GM21390 (cell line): ENCODE measurements around the gene BPTF.
"Not testable (repeated sequence)": the region's sequence is repeated elsewhere in the genome, so short reads cannot be mapped to it uniquely, and the experiment has no call there.

ENCODE experiments used
- ATAC-seq: cut with Tn5 transposase; IDR thresholded peaks from one replicate; pipeline ENCODE4 v1.9.1; 2021; ENCODE audit not compliant: unreplicated experiment

BPTF gene

DNA sequence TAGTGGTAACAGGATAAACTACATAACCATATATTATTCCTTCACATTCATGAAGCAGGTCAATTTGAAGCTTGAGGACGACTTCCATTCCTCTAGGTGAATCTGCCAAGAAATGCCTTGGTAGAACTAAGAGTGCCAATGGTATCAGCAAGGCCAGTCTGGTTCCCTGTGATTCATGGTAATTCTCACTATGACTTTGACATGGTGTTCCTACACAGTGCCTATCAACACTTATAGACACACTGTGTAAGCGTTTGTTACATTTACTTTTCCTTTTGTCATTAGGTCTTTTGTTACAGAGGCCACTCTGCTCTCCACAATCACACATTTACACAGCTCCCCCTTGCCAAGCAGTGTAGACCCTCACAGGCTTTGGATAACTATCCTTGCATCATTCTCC, 136.9 kb downstream of the BPTF start:
- not testable (repeated sequence) for ATAC-seq

- ATAC-seq = peak; percentile 64
These were observed 137.9 kb downstream of the BPTF start for GRCh38 chr17:67963145-67963572.

DNA sequence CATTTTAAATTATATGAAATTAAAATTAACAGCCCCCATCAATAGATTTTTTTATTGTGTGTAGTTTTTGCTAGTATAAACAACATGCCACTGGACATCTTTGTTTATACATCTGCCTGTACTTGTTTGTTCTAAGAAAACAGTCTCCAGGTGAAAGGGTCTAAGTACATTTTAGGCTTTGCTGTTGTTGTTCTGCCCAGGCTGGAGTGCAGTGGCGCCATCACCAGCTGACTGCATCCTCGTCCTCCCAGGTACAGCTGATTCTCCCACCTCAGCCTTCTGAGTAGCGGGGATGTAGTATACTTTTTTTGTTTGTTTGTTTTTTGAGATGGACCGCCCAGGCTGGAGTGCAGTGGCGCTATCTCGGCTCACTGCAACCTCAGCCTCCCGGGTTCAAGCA, 145.5 kb downstream of the BPTF start:
- ATAC-seq = no peak

DNA sequence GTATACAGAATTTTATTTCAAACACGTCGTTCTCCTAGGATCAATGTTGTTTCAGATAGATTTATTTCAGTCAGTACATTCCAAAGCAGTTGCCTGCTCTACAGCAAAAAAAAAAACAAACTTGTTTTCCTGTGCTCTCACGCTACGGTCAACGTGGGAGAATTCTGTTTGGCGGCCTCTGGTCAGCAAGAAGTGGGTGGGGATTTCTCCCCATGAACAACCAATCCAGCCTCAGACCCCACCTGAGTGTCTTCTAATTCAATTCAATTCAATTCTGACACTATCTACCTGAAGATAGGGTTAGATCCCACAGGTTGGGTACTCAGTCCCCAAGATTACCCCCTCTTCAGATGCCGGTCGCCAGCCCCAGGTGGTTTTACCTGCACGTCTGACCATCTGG, 148.9 kb downstream of the BPTF start:
- ATAC-seq = no peak

DNA sequence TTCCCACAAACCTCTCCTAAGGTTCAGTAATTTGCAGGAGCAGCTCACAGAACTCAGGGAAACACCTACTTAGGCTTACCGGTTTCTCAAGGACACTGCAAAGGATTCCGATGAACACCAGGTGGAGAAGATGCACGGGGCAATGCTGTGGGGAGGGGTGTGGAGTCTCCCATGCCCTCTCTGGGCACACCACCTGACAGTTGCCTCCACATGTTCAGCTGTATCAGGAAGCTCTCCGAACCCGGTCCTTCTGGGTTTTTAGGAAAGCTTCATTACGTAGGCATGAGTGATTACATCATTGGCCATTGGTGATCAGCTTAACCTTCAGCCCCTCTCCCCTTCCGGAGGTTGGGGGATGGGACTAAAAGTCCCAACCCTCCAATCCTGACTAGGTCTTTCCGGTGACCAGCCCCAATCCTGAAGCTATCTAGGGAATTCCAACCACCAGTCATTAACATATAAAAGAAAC, 149.3 kb downstream of the BPTF start:
- ATAC-seq = no peak

GRCh38 chr17:67976306-67976705, 151.0 kb downstream of the BPTF start:
- not testable (repeated sequence) for ATAC-seq

DNA sequence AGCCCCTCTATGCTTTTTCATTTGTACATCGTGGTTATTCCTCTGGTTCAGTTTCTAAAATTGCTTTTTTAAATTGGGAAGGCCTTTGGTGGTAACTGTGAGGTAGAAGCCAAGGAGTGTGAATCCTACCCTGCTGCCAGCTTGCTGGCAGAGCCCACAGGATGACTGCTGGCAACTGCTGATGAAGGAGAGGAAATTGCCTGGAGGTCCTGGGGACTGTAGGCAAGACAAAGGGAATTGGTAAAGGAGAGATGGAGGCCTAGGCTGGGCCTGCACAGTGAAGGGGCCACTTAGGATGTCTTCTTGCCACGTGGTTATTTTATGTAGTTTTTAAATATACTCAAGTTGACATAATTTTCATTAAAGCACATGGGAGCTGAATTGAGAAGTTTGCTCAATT, 155.2 kb downstream of the BPTF start:
- ATAC-seq = no peak

DNA sequence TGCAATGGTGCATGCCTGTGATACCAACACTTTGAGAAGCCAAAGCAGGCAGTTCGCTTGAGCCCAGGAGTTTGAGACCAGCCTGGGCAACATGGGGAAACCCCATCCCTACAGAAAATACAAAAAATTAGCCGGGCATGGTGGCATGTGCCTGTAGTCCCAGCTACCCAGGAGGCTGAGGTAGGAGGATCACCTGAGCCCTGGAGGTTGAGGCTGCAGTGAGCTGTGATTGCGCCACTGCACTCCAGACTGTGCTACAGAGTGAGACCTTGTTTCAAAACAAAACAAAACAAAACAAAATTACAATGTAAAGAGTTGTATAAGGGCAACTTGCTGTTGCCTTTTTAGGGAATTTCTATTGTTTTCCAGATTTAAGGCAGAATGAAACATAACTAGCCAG, 155.6 kb downstream of the BPTF start:
- ATAC-seq = not testable (repeated sequence)

- no peak for ATAC-seq
These were observed 156.8 kb downstream of the BPTF start for GRCh38 chr17:67982034-67982640.

DNA sequence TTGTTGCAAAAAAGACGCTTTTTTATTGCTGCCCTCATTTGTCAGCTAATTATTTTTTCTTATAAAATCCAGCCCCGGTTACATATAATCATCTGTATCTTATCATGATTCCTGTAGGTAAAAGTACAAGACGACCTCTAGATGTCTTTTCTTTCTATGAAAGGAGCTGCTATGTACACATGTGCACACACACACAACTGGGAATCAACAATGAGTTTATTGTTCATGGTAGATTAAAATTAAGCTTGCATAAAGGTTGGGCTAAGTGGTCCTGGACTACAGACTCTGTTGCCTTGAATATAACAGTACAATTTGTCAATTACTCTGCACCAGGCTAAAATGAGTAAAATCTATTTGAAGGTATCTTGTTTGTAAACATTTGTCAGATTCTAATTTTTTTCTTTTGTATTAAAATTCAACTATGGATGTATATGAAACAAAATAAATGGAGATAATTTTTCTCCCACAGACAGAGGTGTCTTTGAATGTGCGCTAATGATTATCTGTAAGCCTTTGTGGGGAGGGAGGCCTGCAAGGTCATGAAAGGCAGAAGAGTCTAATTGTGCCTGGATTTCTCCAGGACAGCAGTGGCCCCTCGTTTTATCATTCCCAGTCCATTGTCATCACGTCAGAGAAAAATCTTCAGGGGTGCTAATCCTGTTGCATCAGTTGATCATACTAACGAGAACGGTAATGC, 157.5 kb downstream of the BPTF start:
- no peak for ATAC-seq

- ATAC-seq = no peak
These were observed 158.0 kb downstream of the BPTF start for GRCh38 chr17:67983383-67983688.

GRCh38 chr17:67990909-67991308, 165.6 kb downstream of the BPTF start:
- no peak for ATAC-seq

- ATAC-seq = no peak
These were observed 167.3 kb downstream of the BPTF start for GRCh38 chr17:67992548-67993152.

- peak; percentile 78 for ATAC-seq
These were observed 168.1 kb downstream of the BPTF start for GRCh38 chr17:67993153-67993997.

DNA sequence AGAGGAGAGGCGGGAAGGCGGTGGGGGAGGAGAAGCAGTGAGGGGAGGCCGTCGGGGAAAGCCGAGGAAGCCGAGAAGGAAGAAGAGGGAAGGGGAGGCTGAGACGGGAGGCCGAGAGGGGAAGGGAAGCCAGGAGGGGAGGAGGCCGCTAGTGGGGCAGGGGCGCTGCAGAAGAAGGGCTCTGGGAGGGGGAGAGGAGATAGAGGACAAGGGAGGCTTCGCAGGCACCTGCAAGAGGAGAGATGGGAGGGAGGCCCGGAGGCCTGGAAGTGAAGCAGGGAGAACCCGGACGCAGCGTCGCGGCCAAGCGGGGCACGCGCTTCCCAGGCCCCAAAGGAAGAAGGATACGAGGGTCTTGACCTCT, 168.7 kb downstream of the BPTF start:
- ATAC-seq = no peak

- no peak for ATAC-seq
These were observed 169.7 kb downstream of the BPTF start for GRCh38 chr17:67994817-67995569.

DNA sequence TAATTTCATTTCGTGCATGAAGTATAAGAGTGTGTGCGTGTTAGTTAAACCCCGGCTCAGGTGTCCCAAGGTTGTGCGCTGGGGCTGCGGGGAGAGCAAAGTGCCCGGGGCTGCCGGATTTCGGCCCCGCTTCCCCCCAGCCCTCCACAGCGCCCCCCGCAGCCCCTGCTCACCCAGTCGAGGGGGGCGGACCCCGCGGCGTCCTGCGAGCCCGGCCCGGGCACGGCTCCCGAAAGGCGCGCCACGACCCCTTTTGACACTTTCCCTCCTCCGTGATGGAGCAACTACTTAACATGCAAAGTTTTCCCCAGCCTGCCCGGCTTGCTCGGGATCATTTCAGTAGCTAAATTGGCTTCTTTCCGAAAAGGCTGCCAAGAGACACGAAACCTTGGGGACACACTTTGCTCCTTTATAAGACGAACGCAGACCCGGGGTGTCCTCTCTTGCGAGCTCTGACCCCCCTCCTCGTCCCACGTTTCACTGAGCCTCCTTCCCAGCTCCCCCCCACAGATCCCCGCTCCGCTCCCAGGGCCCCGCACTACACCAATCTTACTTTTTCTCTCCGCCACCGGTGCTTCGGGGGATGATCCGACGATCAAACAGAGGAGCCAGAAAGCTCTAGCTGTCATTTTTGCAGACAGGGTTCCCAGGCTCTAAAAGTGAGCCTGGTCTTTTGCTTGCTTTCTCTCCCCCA, 170.4 kb downstream of the BPTF start:
- ATAC-seq = no peak

DNA sequence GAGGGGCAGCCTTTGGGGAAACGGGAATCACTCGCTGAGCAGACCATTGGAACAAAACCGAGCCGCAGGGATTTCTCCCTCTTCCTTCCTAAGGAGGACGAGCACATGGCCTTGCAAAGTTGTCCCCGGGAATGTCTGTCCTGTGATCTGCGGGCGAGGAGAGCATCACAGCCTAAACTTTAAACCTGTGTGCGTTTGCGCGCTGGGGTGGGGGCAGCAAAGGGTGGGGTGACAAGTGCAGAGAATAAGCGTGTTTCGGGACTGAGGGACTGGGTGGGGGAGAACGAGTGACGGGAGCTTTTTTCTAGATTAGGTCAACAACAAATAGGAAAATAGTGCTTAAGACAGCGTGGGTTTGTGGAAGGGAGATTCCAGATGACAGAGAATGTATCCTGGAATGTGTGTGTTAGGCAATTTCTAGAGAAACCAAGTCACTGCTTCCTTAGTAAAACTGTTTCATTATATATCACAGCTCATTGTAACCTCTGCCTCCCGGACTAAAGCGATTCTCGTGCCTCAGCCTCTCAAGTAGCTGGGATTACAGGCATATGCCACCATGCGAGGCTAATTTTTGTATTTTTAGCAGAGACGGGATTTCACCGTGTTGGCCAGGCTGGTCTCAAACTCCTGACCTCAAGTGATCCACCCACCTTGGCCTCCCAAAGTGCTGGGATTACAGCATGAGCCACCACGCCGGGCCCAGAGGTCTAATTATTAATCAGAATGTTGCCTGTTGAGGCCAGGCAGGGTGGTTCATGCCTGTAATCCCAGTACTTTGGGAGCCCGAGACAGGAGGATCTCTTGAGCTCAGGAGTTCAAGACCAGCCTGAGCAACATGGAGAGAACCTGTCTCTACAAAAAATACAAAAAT, 171.2 kb downstream of the BPTF start, which contains the start of gene C17orf58:
C17orf58 (minus strand) TSS at position 169 of the 871 bp plus-strand sequence. CDS start 271 bp downstream, outside the sequence.
- ATAC-seq = not testable (repeated sequence)

DNA sequence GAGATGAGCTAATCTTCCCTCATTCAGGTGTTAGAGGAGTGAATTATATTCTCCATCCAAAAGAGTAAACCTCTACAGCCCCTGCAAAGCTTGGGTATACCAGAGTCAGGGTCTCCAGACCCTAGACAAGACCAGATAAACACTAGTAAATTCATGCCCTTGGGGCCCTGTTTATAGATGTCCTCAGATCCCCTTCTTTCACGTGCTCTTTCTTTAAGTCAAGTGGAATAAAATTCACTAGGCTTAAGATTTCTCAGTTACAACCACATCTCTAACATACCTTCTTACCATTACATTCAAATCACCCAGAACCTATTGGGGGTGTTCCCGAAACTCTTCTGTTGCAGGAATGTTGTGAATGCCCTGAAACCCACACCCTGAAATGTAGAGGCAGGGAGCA, 173.2 kb downstream of the BPTF start:
- no peak for ATAC-seq
